SK-N-SH (cell line): ENCODE measurements around the gene ROBO4. TPM values are rescaled to one million over a fixed set of nuclear protein-coding genes. Genes with fewer than 3 reads are reported as not detected.
A peak's percentile ranks its signal among the peaks of the same experiment; 100 is the strongest.

Source experiments
- CTCF ChIA-PET: fragments of 300-600, 350-600 bp; formaldehyde crosslinking; extraction: SDS; loops from one replicate; lab custom pipeline; 2021; lab: Yijun Ruan, JAX
- POLR2A ChIA-PET: fragments of 350-600 bp; sonication (Branson Sonifier 250); formaldehyde crosslinking; extraction: SDS; loops from one replicate; lab custom pipeline; 2020; ENCODE audit warnings: antibody characterized with exemption, inconsistent platforms; lab: Yijun Ruan, JAX
- DNase-seq: peaks from one replicate; pipeline ENCODE4 v3.0.0; 2012
- H2AFZ ChIP-seq: fragments of 200-600 bp; sonication (generic); 2 replicates; pipeline ENCODE4 v1.8.1; 2016; ENCODE audit warnings: antibody characterized with exemption, mild to moderate bottlenecking, low read depth
- H3F3A ChIP-seq: fragments of 200-600 bp; sonication (generic); replicated peaks from 2 replicates; pipeline ENCODE3; 2016; ENCODE audit warnings: antibody characterized with exemption, mild to moderate bottlenecking; ENCODE audit not compliant: insufficient read depth
- H3K27ac ChIP-seq, 2 experiments: fragments of 200-500 bp in 1 of 2; fragments of 200-600 bp in 1 of 2; sonication (Bioruptor generic) in 1 of 2; sonication (generic), shearing (Covaris generic) in 1 of 2; 2 replicates each; pipeline versions ENCODE4 v1.5.1 to v1.6.1; 2014 to 2016; ENCODE audit warnings: low read depth in 2 of 2, inconsistent platforms in 1 of 2, low read length in 1 of 2, mild to moderate bottlenecking in 1 of 2, mixed read lengths in 1 of 2
- H3K27me3 ChIP-seq: fragments of 200-600 bp; sonication (generic), shearing (Covaris generic); 2 replicates; pipeline ENCODE4 v1.6.1; 2016; ENCODE audit warnings: mixed run types; ENCODE audit not compliant: insufficient read depth
- H3K36me3 ChIP-seq, 2 experiments: fragments of 200-500 bp in 1 of 2; fragments of 200-600 bp in 1 of 2; sonication (Bioruptor generic) in 1 of 2; sonication (generic) in 1 of 2; replicated peaks in 1 of 2; 2 replicates each; pipeline versions ENCODE3 to v1.5.1; 2014 to 2016; ENCODE audit warnings: low read length in 1 of 2, mild to moderate bottlenecking in 1 of 2; ENCODE audit not compliant: insufficient read depth in 2 of 2, control insufficient read depth in 1 of 2
- H3K4me1 ChIP-seq, 2 experiments: fragments of 200-500 bp in 1 of 2; fragments of 200-600 bp in 1 of 2; sonication (Bioruptor generic) in 1 of 2; sonication (generic), shearing (Covaris generic) in 1 of 2; 2 replicates each; pipeline versions ENCODE4 v1.5.1 to v1.6.1; 2014 to 2016; ENCODE audit warnings: low read depth in 1 of 2, low read length in 1 of 2, mixed run types in 1 of 2; ENCODE audit not compliant: insufficient read depth in 2 of 2, control insufficient read depth in 1 of 2
- H3K4me2 ChIP-seq: fragments of 200-600 bp; sonication (generic), shearing (Covaris generic); 2 replicates; pipeline ENCODE4 v1.6.1; 2017; ENCODE audit warnings: mixed run types
- H3K4me3 ChIP-seq, 2 experiments: fragments of 200-500 bp in 1 of 2; fragments of 200-600 bp in 1 of 2; sonication (Bioruptor generic) in 1 of 2; sonication (generic), shearing (Covaris generic) in 1 of 2; 2 replicates each; pipeline versions ENCODE4 v1.5.1 to v1.8.1; 2014 to 2016; ENCODE audit warnings: low read depth in 2 of 2, inconsistent platforms in 1 of 2, low read length in 1 of 2, mild to moderate bottlenecking in 1 of 2, mixed read lengths in 1 of 2, moderate library complexity in 1 of 2
- H3K79me2 ChIP-seq: fragments of 200-600 bp; sonication (generic); 2 replicates; pipeline ENCODE4 v1.8.1; 2017; ENCODE audit warnings: mild to moderate bottlenecking; ENCODE audit not compliant: insufficient read depth
- H3K9ac ChIP-seq: fragments of 200-600 bp; sonication (generic); 2 replicates; pipeline ENCODE4 v1.6.1; 2017; ENCODE audit warnings: mixed run types
- H3K9me2 ChIP-seq: fragments of 200-600 bp; sonication (generic); 2 replicates; pipeline ENCODE4 v1.6.1; 2017; ENCODE audit warnings: mixed run types
- H3K9me3 ChIP-seq: fragments of 200-600 bp; sonication (generic); 2 replicates; pipeline ENCODE4 v1.6.1; 2017; ENCODE audit warnings: mixed run types, mild to moderate bottlenecking, moderate library complexity
- H4K20me1 ChIP-seq: fragments of 200-600 bp; sonication (generic); 2 replicates; pipeline ENCODE4 v1.6.1; 2017; ENCODE audit warnings: mild to moderate bottlenecking, mixed run types; ENCODE audit not compliant: insufficient read depth
- CHD2 ChIP-seq: fragments of 150-350 bp; IDR thresholded peaks from 2 replicates; pipeline ENCODE4 v1.6.1; 2018; ENCODE audit warnings: low read length; ENCODE audit not compliant: partially characterized antibody
- ELF1 ChIP-seq: IDR thresholded peaks from 2 replicates; pipeline ENCODE4 v1.4.0; 2012
- EP300 ChIP-seq, 2 experiments: IDR thresholded peaks; 2 replicates each; pipeline versions ENCODE4 v1.4.0 to v1.6.1; 2012; ENCODE audit warnings: borderline replicate concordance in 1 of 2, low read depth in 1 of 2, low read length in 1 of 2
- FOXM1 ChIP-seq: IDR thresholded peaks from 2 replicates; pipeline ENCODE4 v1.4.0; 2012; ENCODE audit warnings: low read depth, mild to moderate bottlenecking
- GABPA ChIP-seq: IDR thresholded peaks from 2 replicates; pipeline ENCODE4 v1.4.0; 2012; ENCODE audit warnings: low read depth, mild to moderate bottlenecking
- GATA2 ChIP-seq: sonication (generic); formaldehyde crosslinking; IDR thresholded peaks from 2 replicates; pipeline ENCODE4 v1.5.0; 2020; ENCODE audit warnings: mild to moderate bottlenecking, missing genetic modification reagents
- MXI1 ChIP-seq: IDR thresholded peaks from 2 replicates; pipeline ENCODE4 v1.6.1; 2012; ENCODE audit warnings: mild to moderate bottlenecking, low read depth, low read length, improper control_type of control experiment
- POLR2AphosphoS5 ChIP-seq: IDR thresholded peaks from 2 replicates; pipeline ENCODE4 v1.6.1; 2012; ENCODE audit warnings: low read depth, low read length
- RCOR1 ChIP-seq: fragments of 150-350 bp; IDR thresholded peaks from 2 replicates; pipeline ENCODE4 v1.6.1; 2017; ENCODE audit warnings: antibody characterized with exemption, low read length
- RFX5 ChIP-seq: IDR thresholded peaks from 2 replicates; pipeline ENCODE4 v1.6.1; 2012; ENCODE audit warnings: mild to moderate bottlenecking, improper control_type of control experiment, low read length
- RXRA ChIP-seq: IDR thresholded peaks from 2 replicates; pipeline ENCODE4 v1.4.0; 2012; ENCODE audit warnings: low read depth, mild to moderate bottlenecking, borderline replicate concordance
- SIN3A ChIP-seq: IDR thresholded peaks from 2 replicates; pipeline ENCODE4 v1.6.1; 2012; ENCODE audit warnings: low read depth, mild to moderate bottlenecking, low read length, moderate library complexity, borderline replicate concordance
- TCF12 ChIP-seq: IDR thresholded peaks from 2 replicates; pipeline ENCODE4 v1.4.0; 2012
- TEAD4 ChIP-seq: IDR thresholded peaks from 2 replicates; pipeline ENCODE4 v1.4.0; 2012; ENCODE audit warnings: mild to moderate bottlenecking, borderline replicate concordance; ENCODE audit not compliant: insufficient read depth
- WGBS: methylation state at CpG from one replicate; pipeline ENCODE4 v1.1.6; 2017; ENCODE audit warnings: low lambda C conversion rate; 5-methylcytosine and 5-hydroxymethylcytosine counted together
- polyA plus RNA-seq, 3 experiments: library from polyadenylated mRNA; depleted of rRNA; stranded (reverse); fragments of >200 nt; gene quantifications; 2 replicates each; pipeline ENCODE4 v1.2.3, GENCODE V29; 2012
- TF ChIP-seq, protein P1 (sequence below): IDR thresholded peaks from 2 replicates; pipeline ENCODE4 v1.6.1; 2012; ENCODE audit warnings: mild to moderate bottlenecking, low read depth, low read length, moderate library complexity
- TF ChIP-seq, protein P2 (sequence below): IDR thresholded peaks from 2 replicates; pipeline ENCODE4 v1.4.0; 2012; ENCODE audit warnings: low read depth, borderline replicate concordance
- TF ChIP-seq, protein P3 (sequence below): IDR thresholded peaks from 2 replicates; pipeline ENCODE4; 2012
- TF ChIP-seq, protein P4 (sequence below): IDR thresholded peaks from 2 replicates; pipeline ENCODE4 v1.4.0; 2012; ENCODE audit warnings: low read depth, borderline replicate concordance

Gene ROBO4
- 0.31 and 0.95 TPM in 2 replicates for polyA plus RNA-seq (2012; rRNA removed)
- 0.13 and 0.45 TPM in 2 replicates for polyA plus RNA-seq (2012; cell fraction: cytosol; rRNA removed)
- 1.9 and 2.2 TPM in 2 replicates for polyA plus RNA-seq (2012; cell fraction: nucleus; rRNA removed)

DNA sequence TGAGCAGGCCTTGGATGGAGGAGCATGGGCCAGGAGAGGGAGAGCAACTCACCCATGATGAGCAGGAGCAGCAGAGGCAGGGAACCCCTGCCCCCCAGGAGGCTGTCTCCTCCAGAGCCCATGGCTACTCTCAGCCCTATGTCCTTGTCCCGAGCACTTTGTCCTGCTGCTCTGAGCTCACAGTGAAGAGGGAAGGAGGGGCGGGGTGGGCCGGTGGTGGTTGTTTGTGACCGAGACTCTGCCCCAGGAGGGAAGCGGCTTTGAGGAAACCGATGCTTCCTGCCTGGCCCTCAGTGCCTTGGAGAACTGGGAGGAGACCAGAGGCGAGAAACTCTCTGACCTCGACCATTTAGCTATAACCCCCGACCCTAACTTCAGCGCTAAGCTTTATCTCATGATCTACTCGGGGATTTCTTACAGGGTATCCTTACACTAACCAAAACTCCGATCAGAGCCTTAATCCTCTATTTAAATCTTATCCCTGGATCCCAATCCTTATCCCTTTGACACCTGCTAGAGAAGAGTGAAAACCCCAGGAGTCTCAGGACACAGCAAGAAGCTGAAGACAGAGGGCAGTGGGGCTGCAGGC is at the start of gene ROBO4:
Gene ROBO4, minus strand, starts transcription at position 192 of the 589 bp plus-strand sequence. Its CDS starts 70 bp downstream, at position 122.
- H3K4me3 ChIP-seq: no peak within 1 kb of the TSS
- ChIA-PET CTCF (interaction anchor here (1.1 to 1.2 kb wide), 3 partner anchors 22 to 507 kb away, joined by 3 to 4 read pairs (median 3); no protein-coding TSS in a partner anchor), POLR2A (no interaction called here)
- peaks cover 4 to 34% of the 10 kb centered on the region in 2 experiments; a peak in 3 of 4 replicates for H3K4me1 ChIP-seq
- no peaks in the 10 kb centered on the region for H3K9me3 ChIP-seq
- H3K27ac ChIP-seq: peak within 1 kb of the TSS; percentile 78 to 96
- no peaks in the 10 kb centered on the region for H3K9me2 ChIP-seq
- peaks cover 37% of the 10 kb centered on the region for H3F3A ChIP-seq
- H3K27me3 ChIP-seq: no peaks in the 10 kb centered on the region
- H4K20me1 ChIP-seq: no peaks in the 10 kb centered on the region
- no peak for TF ChIP-seq CHD2
- TF ChIP-seq, protein P1, sequence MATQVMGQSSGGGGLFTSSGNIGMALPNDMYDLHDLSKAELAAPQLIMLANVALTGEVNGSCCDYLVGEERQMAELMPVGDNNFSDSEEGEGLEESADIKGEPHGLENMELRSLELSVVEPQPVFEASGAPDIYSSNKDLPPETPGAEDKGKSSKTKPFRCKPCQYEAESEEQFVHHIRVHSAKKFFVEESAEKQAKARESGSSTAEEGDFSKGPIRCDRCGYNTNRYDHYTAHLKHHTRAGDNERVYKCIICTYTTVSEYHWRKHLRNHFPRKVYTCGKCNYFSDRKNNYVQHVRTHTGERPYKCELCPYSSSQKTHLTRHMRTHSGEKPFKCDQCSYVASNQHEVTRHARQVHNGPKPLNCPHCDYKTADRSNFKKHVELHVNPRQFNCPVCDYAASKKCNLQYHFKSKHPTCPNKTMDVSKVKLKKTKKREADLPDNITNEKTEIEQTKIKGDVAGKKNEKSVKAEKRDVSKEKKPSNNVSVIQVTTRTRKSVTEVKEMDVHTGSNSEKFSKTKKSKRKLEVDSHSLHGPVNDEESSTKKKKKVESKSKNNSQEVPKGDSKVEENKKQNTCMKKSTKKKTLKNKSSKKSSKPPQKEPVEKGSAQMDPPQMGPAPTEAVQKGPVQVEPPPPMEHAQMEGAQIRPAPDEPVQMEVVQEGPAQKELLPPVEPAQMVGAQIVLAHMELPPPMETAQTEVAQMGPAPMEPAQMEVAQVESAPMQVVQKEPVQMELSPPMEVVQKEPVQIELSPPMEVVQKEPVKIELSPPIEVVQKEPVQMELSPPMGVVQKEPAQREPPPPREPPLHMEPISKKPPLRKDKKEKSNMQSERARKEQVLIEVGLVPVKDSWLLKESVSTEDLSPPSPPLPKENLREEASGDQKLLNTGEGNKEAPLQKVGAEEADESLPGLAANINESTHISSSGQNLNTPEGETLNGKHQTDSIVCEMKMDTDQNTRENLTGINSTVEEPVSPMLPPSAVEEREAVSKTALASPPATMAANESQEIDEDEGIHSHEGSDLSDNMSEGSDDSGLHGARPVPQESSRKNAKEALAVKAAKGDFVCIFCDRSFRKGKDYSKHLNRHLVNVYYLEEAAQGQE: no peak
- 77% methylated on average over 8 of the region's 12 CpGs for WGBS
- H2AFZ ChIP-seq: peak within 1 kb of the TSS; percentile 64
- no peaks in the 10 kb centered on the region for H3K79me2 ChIP-seq
- H3K9ac ChIP-seq: peak within 1 kb of the TSS; percentile 64
- peak; percentile 5 for DNase-seq
- no peaks in the 10 kb centered on the region for H3K36me3 ChIP-seq
- peak within 1 kb of the TSS; percentile 56 for H3K4me2 ChIP-seq

DNA sequence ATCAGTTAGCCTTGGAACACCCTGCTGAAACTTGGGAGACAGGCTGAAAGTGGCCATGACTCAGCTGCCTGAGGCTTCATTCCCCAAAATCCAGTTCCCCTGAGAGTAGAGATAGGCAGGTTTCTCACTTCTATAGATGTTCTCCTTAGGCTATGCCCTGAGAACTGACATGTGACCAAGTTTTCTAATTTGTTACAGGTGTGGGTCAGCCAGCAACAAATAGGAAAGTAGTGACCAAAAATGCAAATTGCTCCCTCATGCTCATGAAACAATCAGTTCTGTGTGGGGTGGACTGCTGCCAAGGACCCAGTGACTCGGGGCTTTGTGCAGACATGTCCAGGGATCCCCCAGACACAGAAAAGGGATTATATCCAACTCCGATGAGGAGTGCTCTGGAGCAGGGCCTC is 49.1 kb upstream of the ROBO4 start:
- POLR2A ChIA-PET: no interaction called here
- H2AFZ ChIP-seq: no peak overlapping the region

More for the DNA sequence above, 49.1 kb upstream of the ROBO4 start:
- H3K4me1 ChIP-seq: no peaks in the 10 kb centered on the region; a peak in 1 of 4 replicates
- H3K4me2 ChIP-seq: no peak overlapping the region
- no peaks in the 10 kb centered on the region for H3K36me3 ChIP-seq
- 0 out of 4 replicates have a peak overlapping the region, but pooled peaks of 1 of the 2 experiments have one; percentile 4 for H3K27ac ChIP-seq
- no peaks in the 10 kb centered on the region for H3K79me2 ChIP-seq
- WGBS: 36% methylated on average over 2 of the region's 2 CpGs
- DNase-seq: no peak
- no peak overlapping the region for H3K9ac ChIP-seq
- 0 out of 2 replicates have a peak, but pooled peaks cover 4% of the 10 kb centered on the region for H3K9me3 ChIP-seq
- CTCF ChIA-PET: no interaction called here
- H3K27me3 ChIP-seq: no peaks in the 10 kb centered on the region
- no peaks in the 10 kb centered on the region for H3K9me2 ChIP-seq
- H4K20me1 ChIP-seq: no peaks in the 10 kb centered on the region
- no peaks in the 10 kb centered on the region for H3F3A ChIP-seq
- no peak overlapping the region for H3K4me3 ChIP-seq
- TF ChIP-seq GATA2 (CRISPR knock-in tag): no peak
- TF ChIP-seq ELF1: no peak
- TF ChIP-seq MXI1: no peak
- TF ChIP-seq, protein P2, sequence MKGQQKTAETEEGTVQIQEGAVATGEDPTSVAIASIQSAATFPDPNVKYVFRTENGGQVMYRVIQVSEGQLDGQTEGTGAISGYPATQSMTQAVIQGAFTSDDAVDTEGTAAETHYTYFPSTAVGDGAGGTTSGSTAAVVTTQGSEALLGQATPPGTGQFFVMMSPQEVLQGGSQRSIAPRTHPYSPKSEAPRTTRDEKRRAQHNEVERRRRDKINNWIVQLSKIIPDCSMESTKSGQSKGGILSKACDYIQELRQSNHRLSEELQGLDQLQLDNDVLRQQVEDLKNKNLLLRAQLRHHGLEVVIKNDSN: no peak
- TF ChIP-seq, protein P3, sequence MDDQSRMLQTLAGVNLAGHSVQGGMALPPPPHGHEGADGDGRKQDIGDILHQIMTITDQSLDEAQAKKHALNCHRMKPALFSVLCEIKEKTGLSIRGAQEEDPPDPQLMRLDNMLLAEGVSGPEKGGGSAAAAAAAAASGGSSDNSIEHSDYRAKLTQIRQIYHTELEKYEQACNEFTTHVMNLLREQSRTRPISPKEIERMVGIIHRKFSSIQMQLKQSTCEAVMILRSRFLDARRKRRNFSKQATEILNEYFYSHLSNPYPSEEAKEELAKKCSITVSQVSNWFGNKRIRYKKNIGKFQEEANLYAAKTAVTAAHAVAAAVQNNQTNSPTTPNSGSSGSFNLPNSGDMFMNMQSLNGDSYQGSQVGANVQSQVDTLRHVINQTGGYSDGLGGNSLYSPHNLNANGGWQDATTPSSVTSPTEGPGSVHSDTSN: no peak
- no peak for TF ChIP-seq RCOR1
- no peak for TF ChIP-seq GABPA
- TF ChIP-seq SIN3A: no peak
- TF ChIP-seq FOXM1: no peak
- TF ChIP-seq, protein P4, sequence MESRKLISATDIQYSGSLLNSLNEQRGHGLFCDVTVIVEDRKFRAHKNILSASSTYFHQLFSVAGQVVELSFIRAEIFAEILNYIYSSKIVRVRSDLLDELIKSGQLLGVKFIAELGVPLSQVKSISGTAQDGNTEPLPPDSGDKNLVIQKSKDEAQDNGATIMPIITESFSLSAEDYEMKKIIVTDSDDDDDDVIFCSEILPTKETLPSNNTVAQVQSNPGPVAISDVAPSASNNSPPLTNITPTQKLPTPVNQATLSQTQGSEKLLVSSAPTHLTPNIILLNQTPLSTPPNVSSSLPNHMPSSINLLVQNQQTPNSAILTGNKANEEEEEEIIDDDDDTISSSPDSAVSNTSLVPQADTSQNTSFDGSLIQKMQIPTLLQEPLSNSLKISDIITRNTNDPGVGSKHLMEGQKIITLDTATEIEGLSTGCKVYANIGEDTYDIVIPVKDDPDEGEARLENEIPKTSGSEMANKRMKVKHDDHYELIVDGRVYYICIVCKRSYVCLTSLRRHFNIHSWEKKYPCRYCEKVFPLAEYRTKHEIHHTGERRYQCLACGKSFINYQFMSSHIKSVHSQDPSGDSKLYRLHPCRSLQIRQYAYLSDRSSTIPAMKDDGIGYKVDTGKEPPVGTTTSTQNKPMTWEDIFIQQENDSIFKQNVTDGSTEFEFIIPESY: no peak
- no peak for TF ChIP-seq CHD2
- no peak for TF ChIP-seq EP300 (IDR thresholded peaks at IDR 0.05; ENCODE audit: borderline replicate concordance in 1 of 2, low read depth in 1 of 2, low read length in 1 of 2)
- TF ChIP-seq TEAD4: no peak
- TF ChIP-seq POLR2AphosphoS5: no peak
- TF ChIP-seq RFX5: no peak
- TF ChIP-seq TCF12: no peak
- TF ChIP-seq RXRA: no peak
